Parathyroid adenoma (tissue), 2 donors: ENCODE results near the gene CCL20.

Source experiments
- H2AFZ ChIP-seq: fragments of 300-600 bp; sonication (generic); one replicate; pipeline ENCODE4 v1.7.0; 2017; ENCODE audit warnings: antibody characterized with exemption, mild to moderate bottlenecking
- H3K27ac ChIP-seq: fragments of 300-600 bp; sonication (generic); one replicate; pipeline ENCODE4 v1.7.0; 2017
- H3K27me3 ChIP-seq: fragments of 300-600 bp; sonication (generic); one replicate; pipeline ENCODE4 v1.7.0; 2017; ENCODE audit warnings: low read length; ENCODE audit not compliant: control insufficient read depth, insufficient read depth
- H3K36me3 ChIP-seq: fragments of 300-600 bp; sonication (generic); one replicate; pipeline ENCODE4 v1.7.0; 2017; ENCODE audit warnings: low read length; ENCODE audit not compliant: control insufficient read depth, insufficient read depth
- H3K4me1 ChIP-seq: fragments of 300-600 bp; sonication (generic); one replicate; pipeline ENCODE4 v1.7.0; 2017; ENCODE audit warnings: control low read depth
- H3K4me2 ChIP-seq: fragments of 300-600 bp; sonication (generic); one replicate; pipeline ENCODE4 v1.7.0; 2017; ENCODE audit warnings: low read length
- H3K4me3 ChIP-seq: fragments of 300-600 bp; sonication (generic); one replicate; pipeline ENCODE4 v1.7.0; 2017; ENCODE audit warnings: low read depth, low read length
- H3K79me2 ChIP-seq: fragments of 300-600 bp; sonication (generic); one replicate; pipeline ENCODE4 v1.7.0; 2017; ENCODE audit warnings: control low read depth
- H3K9ac ChIP-seq: fragments of 300-600 bp; sonication (generic); one replicate; pipeline ENCODE4 v1.7.0; 2017; ENCODE audit warnings: mild to moderate bottlenecking
- H3K9me3 ChIP-seq: fragments of 300-600 bp; sonication (generic); one replicate; pipeline ENCODE4 v1.7.0; 2017; ENCODE audit warnings: low read length; ENCODE audit not compliant: control insufficient read depth
- TF ChIP-seq, protein P1 (sequence below): fragments of 300-600 bp; sonication (generic); IDR thresholded peaks from one replicate; pipeline ENCODE4 v1.7.0; 2017; ENCODE audit warnings: antibody characterized with exemption, mild to moderate bottlenecking
- donor health status: primary hyperparathyroidism.

CCL20 gene

DNA sequence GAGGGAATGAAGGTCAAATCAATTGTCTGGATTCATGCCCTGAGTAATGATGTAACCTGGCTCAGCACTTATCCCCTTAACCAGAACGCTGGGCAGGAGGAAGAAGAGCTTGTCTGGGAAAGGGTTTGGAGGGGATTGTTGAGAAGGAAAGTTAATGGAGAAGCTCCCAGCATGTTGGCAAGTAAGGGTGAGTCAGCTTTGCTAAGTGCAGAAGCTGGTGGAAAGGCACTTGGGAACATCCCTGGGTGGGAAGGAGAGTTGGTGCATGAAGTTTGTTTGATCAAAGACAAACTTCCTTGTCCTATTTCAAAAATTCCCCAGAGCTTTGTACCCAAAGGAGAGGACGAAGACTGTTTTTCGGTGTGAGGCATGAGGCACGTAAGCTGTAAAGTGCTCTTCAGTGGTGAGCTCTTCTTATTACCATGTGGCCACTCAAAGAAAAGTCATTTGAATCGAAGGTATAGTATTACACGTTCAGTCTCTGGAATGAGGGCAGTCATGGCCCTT lies 40.2 kb downstream of the CCL20 start:
- Histone ChIP-seq H3K9ac (no peak overlapping the region), H3K36me3 (no peaks in the 10 kb centered on the region), H3K79me2 (no peaks in the 10 kb centered on the region), H3K4me3 (no peak overlapping the region), H3K4me2 (no peak overlapping the region), H2AFZ (no peak overlapping the region), H3K27ac (no peak overlapping the region), H3K9me3 (peaks cover 2% of the 10 kb centered on the region), H3K27me3 (no peaks in the 10 kb centered on the region), H3K4me1 (no peaks in the 10 kb centered on the region)
- TF ChIP-seq, protein P1, sequence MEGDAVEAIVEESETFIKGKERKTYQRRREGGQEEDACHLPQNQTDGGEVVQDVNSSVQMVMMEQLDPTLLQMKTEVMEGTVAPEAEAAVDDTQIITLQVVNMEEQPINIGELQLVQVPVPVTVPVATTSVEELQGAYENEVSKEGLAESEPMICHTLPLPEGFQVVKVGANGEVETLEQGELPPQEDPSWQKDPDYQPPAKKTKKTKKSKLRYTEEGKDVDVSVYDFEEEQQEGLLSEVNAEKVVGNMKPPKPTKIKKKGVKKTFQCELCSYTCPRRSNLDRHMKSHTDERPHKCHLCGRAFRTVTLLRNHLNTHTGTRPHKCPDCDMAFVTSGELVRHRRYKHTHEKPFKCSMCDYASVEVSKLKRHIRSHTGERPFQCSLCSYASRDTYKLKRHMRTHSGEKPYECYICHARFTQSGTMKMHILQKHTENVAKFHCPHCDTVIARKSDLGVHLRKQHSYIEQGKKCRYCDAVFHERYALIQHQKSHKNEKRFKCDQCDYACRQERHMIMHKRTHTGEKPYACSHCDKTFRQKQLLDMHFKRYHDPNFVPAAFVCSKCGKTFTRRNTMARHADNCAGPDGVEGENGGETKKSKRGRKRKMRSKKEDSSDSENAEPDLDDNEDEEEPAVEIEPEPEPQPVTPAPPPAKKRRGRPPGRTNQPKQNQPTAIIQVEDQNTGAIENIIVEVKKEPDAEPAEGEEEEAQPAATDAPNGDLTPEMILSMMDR: no peak

DNA sequence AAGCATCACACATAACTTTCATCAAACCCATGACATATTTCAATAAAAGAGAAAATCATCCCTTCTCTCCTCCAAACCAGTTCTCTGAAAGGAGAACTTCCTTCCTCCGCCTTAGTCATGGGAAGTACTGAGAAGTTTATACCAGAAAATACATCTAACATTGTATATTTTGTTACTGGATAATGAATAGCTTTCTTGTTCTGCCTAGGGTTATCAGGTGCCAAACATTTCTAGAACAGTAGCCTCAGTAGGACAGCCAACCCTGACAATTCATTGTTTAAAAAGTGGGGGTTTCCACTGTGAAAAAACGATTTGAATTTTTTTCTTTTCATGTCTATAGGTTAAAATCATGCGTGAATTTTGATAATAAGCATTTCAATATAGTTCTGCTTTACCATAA lies 41.8 kb downstream of the CCL20 start:
- H3K4me2 ChIP-seq: no peak overlapping the region
- H2AFZ ChIP-seq: no peak overlapping the region
- no peaks in the 10 kb centered on the region for H3K27me3 ChIP-seq
- TF ChIP-seq, protein P1: no peak
- H3K27ac ChIP-seq: no peak overlapping the region
- H3K4me1 ChIP-seq: no peaks in the 10 kb centered on the region
- no peaks in the 10 kb centered on the region for H3K36me3 ChIP-seq
- H3K9ac ChIP-seq: no peak overlapping the region
- H3K4me3 ChIP-seq: no peak overlapping the region
- H3K79me2 ChIP-seq: no peaks in the 10 kb centered on the region
- H3K9me3 ChIP-seq: no peaks in the 10 kb centered on the region

DNA sequence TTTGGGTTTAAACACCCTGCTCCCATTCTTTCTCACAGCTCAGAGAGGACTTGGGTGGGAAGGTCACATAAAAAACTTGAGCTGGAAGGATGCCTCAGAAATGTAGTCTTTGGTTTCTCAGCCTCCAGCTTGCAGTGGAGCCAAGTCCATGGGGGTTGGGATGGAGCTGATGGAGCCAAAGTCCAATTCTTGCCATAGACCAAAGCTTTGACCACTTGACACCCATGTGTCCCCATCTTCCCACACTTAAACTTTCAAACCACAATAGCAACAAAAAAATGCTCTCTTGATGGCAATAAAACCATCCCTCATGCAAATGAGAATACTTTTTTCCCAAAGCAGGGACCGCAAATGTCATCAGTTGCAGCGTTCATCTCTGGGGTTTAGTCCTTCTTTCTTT lies 43.1 kb downstream of the CCL20 start:
- no peak overlapping the region for H3K9ac ChIP-seq
- H3K4me3 ChIP-seq: no peak overlapping the region
- H2AFZ ChIP-seq: no peak overlapping the region
- no peak overlapping the region for H3K4me2 ChIP-seq
- no peak overlapping the region for H3K27ac ChIP-seq
- H3K4me1 ChIP-seq: no peaks in the 10 kb centered on the region
- TF ChIP-seq, protein P1: no peak
- H3K9me3 ChIP-seq: no peaks in the 10 kb centered on the region
- no peaks in the 10 kb centered on the region for H3K79me2 ChIP-seq
- no peaks in the 10 kb centered on the region for H3K27me3 ChIP-seq
- no peaks in the 10 kb centered on the region for H3K36me3 ChIP-seq

GRCh38 chr2:227860221-227860641 lies 46.6 kb downstream of the CCL20 start:
- H3K4me2 ChIP-seq: no peak overlapping the region
- H3K27me3 ChIP-seq: no peaks in the 10 kb centered on the region
- H3K9me3 ChIP-seq: no peaks in the 10 kb centered on the region
- no peak overlapping the region for H3K9ac ChIP-seq
- no peak overlapping the region for H2AFZ ChIP-seq
- H3K27ac ChIP-seq: no peak overlapping the region
- H3K79me2 ChIP-seq: no peaks in the 10 kb centered on the region
- TF ChIP-seq, protein P1: no peak
- no peaks in the 10 kb centered on the region for H3K4me1 ChIP-seq
- H3K4me3 ChIP-seq: no peak overlapping the region
- H3K36me3 ChIP-seq: no peaks in the 10 kb centered on the region

DNA sequence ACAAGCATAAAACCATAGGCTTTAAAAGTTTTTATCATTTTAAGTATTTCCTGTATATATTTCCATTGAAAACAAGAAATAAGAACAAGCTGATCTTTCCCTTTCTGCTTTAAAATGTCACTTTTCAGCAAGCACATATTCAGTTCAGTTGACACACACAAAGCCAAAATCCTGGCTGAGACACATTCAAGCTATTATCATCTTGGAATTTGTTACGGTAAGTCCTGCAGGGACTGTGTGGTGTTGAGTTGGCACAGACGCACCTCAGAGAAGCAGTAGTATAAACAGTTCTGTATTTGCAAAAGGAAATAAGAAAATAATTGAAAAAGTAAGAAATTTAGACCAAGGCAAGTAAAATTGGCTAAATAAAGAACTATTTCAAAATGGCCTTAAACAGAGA lies 47.4 kb downstream of the CCL20 start:
- H3K36me3 ChIP-seq: no peaks in the 10 kb centered on the region
- H3K4me2 ChIP-seq: no peak overlapping the region
- TF ChIP-seq, protein P1: no peak
- H3K4me3 ChIP-seq: no peak overlapping the region
- no peak overlapping the region for H2AFZ ChIP-seq
- H3K9ac ChIP-seq: no peak overlapping the region
- no peak overlapping the region for H3K27ac ChIP-seq
- H3K27me3 ChIP-seq: no peaks in the 10 kb centered on the region
- no peaks in the 10 kb centered on the region for H3K4me1 ChIP-seq
- no peaks in the 10 kb centered on the region for H3K9me3 ChIP-seq
- H3K79me2 ChIP-seq: no peaks in the 10 kb centered on the region
